NCI-H2081 (cell line): ENCODE measurements around the gene TNNC1.

Source experiments
- DNase-seq, 2 experiments: peaks; one replicate each; lab custom pipeline; 2025; lab: John Stamatoyannopoulos, UW

The TNNC1 gene

GRCh38 chr3:52458031-52458760, 4.4 kb upstream of the TNNC1 start:
- DNase-seq, result no peak

- no peak for DNase-seq
Measured at GRCh38 chr3:52456800-52457183, 3.0 kb upstream of the TNNC1 start.

- peak in 1 of 2 experiments; percentile 13 for DNase-seq
Measured at GRCh38 chr3:52456169-52456799, 2.4 kb upstream of the TNNC1 start.

GRCh38 chr3:52455283-52456168, 1.7 kb upstream of the TNNC1 start, which contains the start of gene NISCH:
Gene NISCH, plus strand, starts transcription at chr3:52455604. Its CDS starts 38 bp downstream, at chr3:52455642.
- peak; percentile 74 to 82 for DNase-seq

GRCh38 chr3:52454938-52455282, 1.1 kb upstream of the TNNC1 start:
- no peak for DNase-seq

GRCh38 chr3:52454250-52454937, 553 bp upstream of the TNNC1 start:
- DNase-seq, result no peak

DNA sequence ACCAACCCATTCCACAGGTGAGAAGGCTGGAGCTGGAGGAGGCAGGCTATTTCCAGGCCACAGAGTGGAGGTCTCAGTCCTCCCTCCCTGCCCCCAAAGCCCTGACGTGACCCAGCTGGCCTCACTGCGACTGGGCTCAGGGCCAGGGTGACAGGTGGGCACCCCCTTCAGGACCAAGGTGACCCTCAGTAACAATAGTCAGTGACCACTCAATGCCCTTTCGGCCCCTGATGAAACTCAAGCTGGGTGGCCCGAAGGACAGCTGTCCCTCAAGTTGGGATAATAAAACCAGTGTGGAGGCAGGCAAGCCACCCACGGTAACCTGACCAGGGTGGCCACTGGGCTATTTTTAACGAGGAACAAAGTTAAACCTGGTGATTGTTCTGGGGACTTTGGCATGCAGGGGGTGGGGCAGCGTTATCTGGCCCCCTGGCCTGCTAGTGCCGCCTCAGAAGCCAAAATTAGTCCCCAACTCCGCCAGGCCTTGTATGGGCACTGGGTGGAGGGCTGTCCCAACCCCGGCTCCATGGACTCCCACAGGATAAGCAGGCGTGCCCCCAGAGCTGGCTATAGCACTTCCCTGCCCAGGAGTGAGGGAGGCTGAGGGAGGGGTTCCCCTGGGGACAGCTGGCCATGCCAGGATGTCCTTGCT, 1.1 kb downstream of the TNNC1 start:
- DNase-seq, result no peak

GRCh38 chr3:52452126-52452525, 1.7 kb downstream of the TNNC1 start:
- no peak for DNase-seq

DNA sequence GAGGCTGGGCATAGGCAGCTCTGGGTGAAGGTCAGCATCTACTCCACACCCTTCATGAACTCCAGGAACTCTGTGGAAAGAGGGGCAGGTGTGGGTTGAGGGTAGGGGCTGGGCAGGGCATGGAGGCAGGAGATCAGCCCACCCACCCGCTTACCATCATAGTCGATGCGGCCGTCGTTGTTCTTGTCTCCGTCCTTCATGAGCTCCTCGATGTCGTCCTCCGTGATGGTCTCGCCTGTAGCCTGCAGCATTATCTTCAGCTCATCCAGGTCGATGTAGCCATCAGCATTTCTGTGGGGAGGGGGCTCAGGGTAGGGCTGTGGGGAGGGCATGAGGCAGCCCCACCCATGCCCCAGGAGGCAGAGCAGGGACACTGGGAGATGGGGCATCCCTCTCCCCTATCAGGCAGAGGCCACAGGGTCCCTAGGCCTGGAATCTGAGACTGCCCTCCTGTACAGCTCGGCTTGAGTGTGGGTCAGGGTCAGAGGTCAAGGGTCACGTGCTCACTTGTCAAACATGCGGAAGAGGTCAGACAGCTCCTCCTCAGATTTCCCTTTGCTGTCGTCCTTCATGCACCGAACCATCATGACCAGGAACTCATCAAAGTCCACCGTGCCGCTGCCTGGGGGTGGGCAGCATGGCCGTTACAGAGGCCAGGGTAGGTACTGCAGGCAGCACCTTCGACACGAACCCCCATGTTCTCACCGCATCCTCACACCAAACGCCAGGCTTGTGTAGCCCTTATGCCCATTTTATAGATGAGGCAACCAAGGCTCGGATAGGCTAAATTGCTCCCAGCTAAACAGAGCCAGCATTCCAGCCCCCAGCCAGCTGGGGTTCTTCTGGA, 2.4 kb downstream of the TNNC1 start:
- DNase-seq, result no peak

- DNase-seq, result no peak
Measured at GRCh38 chr3:52450489-52451236, 3.2 kb downstream of the TNNC1 start.

- DNase-seq, result no peak
Measured at GRCh38 chr3:52447512-52448355, 6.1 kb downstream of the TNNC1 start.

DNA sequence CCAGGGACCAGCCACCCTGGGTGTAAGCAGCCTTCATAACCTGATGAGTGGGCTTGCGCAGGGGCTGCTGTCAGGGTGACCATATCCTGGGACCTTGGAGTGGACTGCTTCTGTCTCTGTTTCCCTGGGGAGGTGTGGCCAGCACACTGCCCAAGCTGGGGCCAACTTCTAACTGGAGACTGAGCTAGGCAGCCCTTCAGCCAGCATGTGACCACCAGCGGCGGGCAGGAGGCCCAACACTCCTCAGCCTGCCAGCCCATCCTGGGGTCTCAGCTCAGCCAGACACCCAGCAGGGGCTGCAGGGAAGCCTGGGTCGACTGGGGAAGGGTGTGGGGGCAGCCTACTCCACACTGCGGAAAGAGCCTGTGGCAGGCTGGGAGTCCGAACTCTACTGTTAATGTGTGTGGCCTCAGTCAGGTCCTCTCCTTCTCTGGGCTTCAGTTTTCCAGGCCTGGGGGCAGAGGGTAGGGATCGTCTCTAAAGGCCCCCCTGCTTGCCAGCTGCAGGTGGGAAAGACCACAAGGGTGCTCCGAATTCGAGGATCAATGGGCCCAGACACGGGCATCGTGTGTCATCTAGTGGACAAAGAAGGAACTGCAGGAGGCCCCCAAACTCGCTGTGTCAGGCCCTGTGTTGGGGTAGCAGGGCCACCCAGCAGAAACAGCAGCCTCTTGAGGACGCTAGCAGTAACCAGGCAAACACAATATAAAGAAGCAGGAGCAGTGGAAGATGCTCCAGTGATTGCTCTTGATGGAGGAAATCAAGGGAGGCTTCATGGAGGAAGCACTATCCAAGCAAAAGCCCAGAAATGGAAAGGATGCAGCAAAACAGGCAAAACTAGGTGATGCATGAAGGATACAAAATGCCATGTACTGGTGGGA, 7.0 kb downstream of the TNNC1 start:
- DNase-seq, result peak; percentile 23 to 28

- no peak for DNase-seq
Measured at GRCh38 chr3:52446042-52446441, 7.8 kb downstream of the TNNC1 start.

GRCh38 chr3:52444860-52445793, 8.7 kb downstream of the TNNC1 start, which contains the start of gene SEMA3G:
Gene SEMA3G, minus strand, starts transcription at chr3:52445103. Its CDS starts 76 bp downstream, at chr3:52445027.
- DNase-seq, result peak; percentile 23 to 29

DNA sequence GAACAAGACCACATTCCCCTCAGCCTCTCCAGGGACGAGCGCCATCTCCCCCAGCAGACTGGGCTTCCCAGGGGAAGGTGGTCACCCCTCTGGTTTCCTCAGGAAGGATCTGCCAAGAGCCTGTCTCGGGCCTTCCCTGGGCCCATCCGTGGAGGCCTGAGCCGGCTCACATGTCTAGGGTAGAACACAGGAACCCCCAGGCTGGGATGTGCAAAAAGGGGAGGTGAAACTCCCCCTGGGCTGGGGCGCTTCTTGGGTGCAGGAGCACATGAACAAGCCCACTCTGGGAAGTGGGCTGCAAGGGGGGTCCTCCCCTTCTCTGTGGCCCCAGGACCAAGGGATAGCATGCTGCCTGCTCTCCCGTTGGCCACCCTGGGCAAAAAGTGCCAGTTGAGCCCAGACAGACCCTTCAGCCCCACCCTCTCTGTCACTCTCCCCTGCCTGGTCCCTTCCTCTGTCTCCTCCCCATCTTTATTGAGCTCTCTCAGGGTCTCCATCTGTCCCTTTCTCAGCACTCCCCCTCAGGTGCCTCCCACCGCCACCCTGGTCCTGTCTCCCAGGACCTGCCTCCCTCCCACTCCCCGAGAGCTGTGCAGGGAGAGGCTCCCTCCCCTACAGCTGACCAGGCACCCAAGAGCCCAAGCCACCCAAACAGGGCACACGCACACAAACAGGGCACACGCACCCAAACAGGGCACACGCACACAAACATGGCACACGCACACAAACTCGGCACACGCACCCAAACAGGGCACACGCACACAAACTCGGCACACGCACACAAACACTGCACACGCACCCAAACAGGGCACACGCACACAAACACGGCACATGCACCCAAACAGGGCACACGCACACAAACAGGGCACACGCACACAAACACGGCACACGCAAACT, 9.8 kb downstream of the TNNC1 start:
- no peak for DNase-seq

GRCh38 chr3:52443268-52443610, 10.6 kb downstream of the TNNC1 start:
- no peak for DNase-seq
